Measurements from ENCODE around the gene TEC.

- TF ChIP-seq CTCF (IDR thresholded peaks at IDR 0.05) (peak; percentile 47 to 64 (median 59)), POLR2A (IDR thresholded peaks at IDR 0.05) (no peak)
Measured at GRCh38 chr4:48315728-48316630, 46.3 kb upstream of the TEC start.
